ENCODE data around the gene POU3F2. TPM values are rescaled to one million over a fixed set of nuclear protein-coding genes. Genes with fewer than 3 reads are reported as not detected.

The POU3F2 gene
- polyA plus RNA-seq, 1 of the 3 experiments (the other 2 are of a cell fraction): 1.0 TPM

DNA sequence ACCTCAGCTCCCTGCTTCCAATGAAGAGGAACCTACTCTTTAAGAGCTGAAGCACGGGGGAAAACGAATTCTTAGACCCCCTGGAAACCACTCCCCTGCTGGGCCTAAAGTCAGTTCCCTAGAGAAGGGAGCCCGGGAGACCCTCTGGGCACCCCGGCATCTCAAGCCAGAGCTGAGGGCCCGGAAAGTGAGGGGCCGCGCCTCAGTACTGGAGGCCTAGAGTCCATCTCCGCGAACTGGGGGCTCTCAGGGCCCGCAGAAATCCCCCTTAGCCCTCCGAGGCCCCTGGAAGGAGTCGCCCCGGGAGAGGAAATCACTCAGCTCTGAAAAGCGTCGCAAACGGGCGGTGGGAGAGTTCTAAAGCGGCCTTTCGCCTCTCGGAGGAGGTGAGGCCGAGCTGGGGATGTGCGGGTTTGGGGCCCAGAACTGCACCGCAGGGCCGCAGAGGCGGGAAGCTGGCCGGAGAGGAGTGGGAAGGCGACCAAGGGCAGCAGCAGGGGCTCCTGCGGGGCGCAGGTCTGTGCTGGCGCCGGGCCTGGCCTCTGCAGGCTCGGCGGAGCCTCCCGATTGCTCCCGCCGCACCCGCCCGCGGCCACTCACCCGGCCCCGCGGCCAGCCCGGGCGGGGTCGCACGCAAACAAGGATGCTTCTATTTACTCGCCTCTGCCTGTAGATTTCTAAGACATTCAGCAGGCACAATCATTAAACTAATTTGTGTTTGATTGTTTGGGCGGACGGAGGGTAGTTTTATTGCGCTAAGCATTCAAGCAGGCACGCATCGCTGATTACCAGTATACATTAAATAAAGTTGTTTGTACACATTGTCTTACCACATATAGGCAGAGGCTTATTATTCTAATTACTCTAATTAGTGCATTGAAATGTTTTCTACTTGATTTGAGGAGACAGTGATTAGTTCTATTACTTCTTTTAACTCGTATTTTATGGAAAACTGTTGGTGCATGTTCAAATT, 9.2 kb downstream of the POU3F2 start:
- CTCF ChIA-PET: interaction anchor here (1.0 to 1.7 kb wide), 4 partner anchors 276 to 1403 kb away, joined by 3 to 8 read pairs (median 3); no protein-coding TSS in a partner anchor

GRCh38 chr6:98844244-98845210, 10.2 kb downstream of the POU3F2 start:
- no peaks in the 10 kb centered on the region for H3K79me2 ChIP-seq (ENCODE audit: insufficient read depth)
- no peaks in the 10 kb centered on the region for H4K20me1 ChIP-seq (ENCODE audit: insufficient read depth)
- POLR2A ChIA-PET: no interaction called here
- H3K27me3 ChIP-seq (ENCODE audit: insufficient read depth): no peaks in the 10 kb centered on the region
- peaks cover 0 to 5% of the 10 kb centered on the region in 2 experiments; a peak in 2 of 4 replicates for H3K4me1 ChIP-seq (ENCODE audit: control insufficient read depth in 1 of 2, insufficient read depth in 2 of 2, low read depth in 1 of 2, low read length in 1 of 2)
- H3K4me2 ChIP-seq: peak overlapping the region; percentile 94
- no peaks in the 10 kb centered on the region for H3K9me3 ChIP-seq
- CTCF ChIA-PET: interaction anchor here (1.0 to 2.2 kb wide), 16 partner anchors 8 to 1629 kb away, joined by 3 to 9 read pairs (median 4); partner anchors contain the start of genes FBXL4 and POU3F2
- H3K9ac ChIP-seq: peak overlapping the region; percentile 58; the same call in 1 of the 2 replicates
- no peaks in the 10 kb centered on the region for H3K9me2 ChIP-seq
- peak overlapping the region; percentile 96 for H2AFZ ChIP-seq (ENCODE audit: low read depth)
- peak overlapping the region; percentile 66 to 78 for H3K4me3 ChIP-seq (ENCODE audit: low read depth in 2 of 2, low read length in 1 of 2)
- DNase-seq: peak; percentile 79
- no peak overlapping the region; a peak in 1 of 4 replicates for H3K27ac ChIP-seq (ENCODE audit: low read depth in 2 of 2, low read length in 1 of 2)
- 37% methylated on average over 42 of the region's 51 CpGs for WGBS (ENCODE audit: low lambda C conversion rate)
- no peaks in the 10 kb centered on the region for H3F3A ChIP-seq (replicated peaks; ENCODE audit: insufficient read depth)
- H3K36me3 ChIP-seq (replicated peaks in 1 of 2; ENCODE audit: control insufficient read depth in 1 of 2, insufficient read depth in 2 of 2, low read length in 1 of 2): no peaks in the 10 kb centered on the region
- TF ChIP-seq TAF1 (IDR thresholded peaks at IDR 0.05; ENCODE audit: borderline replicate concordance, low read depth, low read length) (no peak), SMC3 (IDR thresholded peaks at IDR 0.05; ENCODE audit: low read depth, low read length) (no peak), MEF2A (IDR thresholded peaks at IDR 0.05; ENCODE audit: borderline replicate concordance, low read depth) (no peak), RCOR1 (IDR thresholded peaks at IDR 0.05; ENCODE audit: low read length) (no peak), RFX5 (IDR thresholded peaks at IDR 0.05; ENCODE audit: low read length) (no peak), TEAD4 (IDR thresholded peaks at IDR 0.05; ENCODE audit: borderline replicate concordance, insufficient read depth) (no peak), REST (IDR thresholded peaks at IDR 0.05; ENCODE audit: low read depth, low read length) (no peak)
- TF ChIP-seq, protein P1, sequence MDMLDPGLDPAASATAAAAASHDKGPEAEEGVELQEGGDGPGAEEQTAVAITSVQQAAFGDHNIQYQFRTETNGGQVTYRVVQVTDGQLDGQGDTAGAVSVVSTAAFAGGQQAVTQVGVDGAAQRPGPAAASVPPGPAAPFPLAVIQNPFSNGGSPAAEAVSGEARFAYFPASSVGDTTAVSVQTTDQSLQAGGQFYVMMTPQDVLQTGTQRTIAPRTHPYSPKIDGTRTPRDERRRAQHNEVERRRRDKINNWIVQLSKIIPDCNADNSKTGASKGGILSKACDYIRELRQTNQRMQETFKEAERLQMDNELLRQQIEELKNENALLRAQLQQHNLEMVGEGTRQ (IDR thresholded peaks at IDR 0.05; ENCODE audit: borderline replicate concordance, low read depth, low read length): no peak

More for the DNA sequence above, 9.2 kb downstream of the POU3F2 start:
- Histone ChIP-seq H3K9me3 (no peaks in the 10 kb centered on the region), H3K9ac (no peak overlapping the region), H3K27ac (ENCODE audit: low read depth in 2 of 2, low read length in 1 of 2) (no peak overlapping the region), H2AFZ (ENCODE audit: low read depth) (no peak overlapping the region), H3K4me3 (ENCODE audit: low read depth in 2 of 2, low read length in 1 of 2) (no peak overlapping the region), H3K36me3 (replicated peaks in 1 of 2; ENCODE audit: control insufficient read depth in 1 of 2, insufficient read depth in 2 of 2, low read length in 1 of 2) (no peaks in the 10 kb centered on the region), H3K4me1 (ENCODE audit: control insufficient read depth in 1 of 2, insufficient read depth in 2 of 2, low read depth in 1 of 2, low read length in 1 of 2) (peaks cover 0 to 5% of the 10 kb centered on the region in 2 experiments; a peak in 2 of 4 replicates), H3K79me2 (ENCODE audit: insufficient read depth) (no peaks in the 10 kb centered on the region), H3K27me3 (ENCODE audit: insufficient read depth) (no peaks in the 10 kb centered on the region), H3K4me2 (no peak overlapping the region), H4K20me1 (ENCODE audit: insufficient read depth) (no peaks in the 10 kb centered on the region), H3F3A (replicated peaks; ENCODE audit: insufficient read depth) (no peaks in the 10 kb centered on the region), H3K9me2 (no peaks in the 10 kb centered on the region)
- TF ChIP-seq USF1 (IDR thresholded peaks at IDR 0.05; ENCODE audit: borderline replicate concordance, low read depth) (no peak), TCF12 (IDR thresholded peaks at IDR 0.05) (no peak), RFX5 (IDR thresholded peaks at IDR 0.05; ENCODE audit: low read length) (no peak), RAD21 (IDR thresholded peaks at IDR 0.05; ENCODE audit: low read length) (no peak), RXRA (IDR thresholded peaks at IDR 0.05; ENCODE audit: borderline replicate concordance, low read depth) (no peak), CHD2 (IDR thresholded peaks at IDR 0.05; ENCODE audit: low read length, partially characterized antibody) (no peak)
- TF ChIP-seq, protein P2, sequence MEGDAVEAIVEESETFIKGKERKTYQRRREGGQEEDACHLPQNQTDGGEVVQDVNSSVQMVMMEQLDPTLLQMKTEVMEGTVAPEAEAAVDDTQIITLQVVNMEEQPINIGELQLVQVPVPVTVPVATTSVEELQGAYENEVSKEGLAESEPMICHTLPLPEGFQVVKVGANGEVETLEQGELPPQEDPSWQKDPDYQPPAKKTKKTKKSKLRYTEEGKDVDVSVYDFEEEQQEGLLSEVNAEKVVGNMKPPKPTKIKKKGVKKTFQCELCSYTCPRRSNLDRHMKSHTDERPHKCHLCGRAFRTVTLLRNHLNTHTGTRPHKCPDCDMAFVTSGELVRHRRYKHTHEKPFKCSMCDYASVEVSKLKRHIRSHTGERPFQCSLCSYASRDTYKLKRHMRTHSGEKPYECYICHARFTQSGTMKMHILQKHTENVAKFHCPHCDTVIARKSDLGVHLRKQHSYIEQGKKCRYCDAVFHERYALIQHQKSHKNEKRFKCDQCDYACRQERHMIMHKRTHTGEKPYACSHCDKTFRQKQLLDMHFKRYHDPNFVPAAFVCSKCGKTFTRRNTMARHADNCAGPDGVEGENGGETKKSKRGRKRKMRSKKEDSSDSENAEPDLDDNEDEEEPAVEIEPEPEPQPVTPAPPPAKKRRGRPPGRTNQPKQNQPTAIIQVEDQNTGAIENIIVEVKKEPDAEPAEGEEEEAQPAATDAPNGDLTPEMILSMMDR (IDR thresholded peaks at IDR 0.05): no peak
- DNase-seq: no peak
- 98% methylated on average over 22 of the region's 53 CpGs for WGBS (ENCODE audit: low lambda C conversion rate)
- POLR2A ChIA-PET: no interaction called here
